Superior temporal gyrus (tissue), 1 donor: Measurements from ENCODE around the gene TMEM244.
"Not testable (repeated sequence)": the region's sequence is repeated elsewhere in the genome, so short reads cannot be mapped to it uniquely, and the experiment has no call there.

Experiments
- DNase-seq: peaks from one replicate; pipeline ENCODE4 v3.0.0-alpha.2; 2016; ENCODE audit errors: extremely low spot score

Gene TMEM244

GRCh38 chr6:129867403-129867802, 6.3 kb upstream of the TMEM244 start:
- no peak for DNase-seq

- DNase-seq, result peak; percentile 53
Measured at GRCh38 chr6:129866688-129867087, 5.6 kb upstream of the TMEM244 start.

DNA sequence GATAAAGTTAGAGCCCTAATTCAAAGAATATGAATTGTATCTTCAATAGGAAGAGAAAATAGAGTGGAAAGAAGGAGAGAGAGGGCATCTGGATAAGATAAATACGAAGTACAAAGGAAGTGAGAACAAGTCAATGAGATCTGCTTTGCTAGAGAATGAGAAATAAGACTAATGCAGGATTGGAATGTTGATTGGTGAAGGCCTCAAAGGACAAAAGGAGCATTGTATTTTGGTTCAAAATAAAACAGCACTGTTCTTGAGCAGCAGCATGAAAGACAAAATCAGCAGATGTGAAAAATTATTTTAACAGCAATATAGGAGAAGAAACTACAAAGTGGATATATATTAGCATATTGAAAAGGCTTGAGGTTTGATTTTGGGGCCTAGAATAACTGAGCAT, 5.1 kb upstream of the TMEM244 start:
- DNase-seq, result peak; percentile 82

DNA sequence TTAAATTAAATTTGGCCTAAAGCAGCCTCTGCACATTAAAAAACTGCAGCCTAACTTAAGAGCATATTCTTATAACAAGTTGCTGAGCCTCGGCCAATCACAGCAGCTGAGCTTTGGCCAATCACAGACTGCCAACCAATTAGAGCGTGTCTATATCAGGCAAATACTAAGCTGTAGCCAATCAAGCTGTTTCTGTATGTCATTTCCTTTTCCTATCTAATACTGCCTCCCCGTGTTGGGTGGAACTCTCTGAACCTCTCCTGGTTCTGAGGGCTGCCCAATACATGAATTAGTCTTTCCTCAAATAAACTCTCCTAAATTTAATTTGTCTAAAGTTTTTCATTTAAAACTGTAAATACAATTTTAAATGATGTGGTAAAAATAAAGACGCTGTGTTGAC, 3.9 kb upstream of the TMEM244 start:
- DNase-seq, result no peak

DNA sequence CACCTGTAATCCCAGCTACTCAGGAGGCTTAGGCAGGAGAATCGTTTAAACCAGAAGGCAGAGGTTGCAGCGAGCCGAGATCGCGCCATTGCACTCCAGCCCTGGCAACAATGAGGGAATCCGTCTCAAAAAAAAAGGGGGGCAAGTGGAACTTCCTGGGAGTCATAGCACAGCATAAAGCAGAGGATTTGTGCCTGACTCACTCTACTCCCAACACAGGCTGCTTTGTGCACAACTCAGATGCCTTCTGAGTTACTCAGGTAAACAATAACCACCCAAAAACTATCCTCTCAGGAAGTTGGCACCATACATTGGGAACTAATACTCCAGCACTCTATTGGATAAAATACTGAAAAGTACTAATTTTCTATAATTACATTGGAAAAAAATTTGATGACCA, 2.5 kb upstream of the TMEM244 start:
- DNase-seq, result no peak

DNA sequence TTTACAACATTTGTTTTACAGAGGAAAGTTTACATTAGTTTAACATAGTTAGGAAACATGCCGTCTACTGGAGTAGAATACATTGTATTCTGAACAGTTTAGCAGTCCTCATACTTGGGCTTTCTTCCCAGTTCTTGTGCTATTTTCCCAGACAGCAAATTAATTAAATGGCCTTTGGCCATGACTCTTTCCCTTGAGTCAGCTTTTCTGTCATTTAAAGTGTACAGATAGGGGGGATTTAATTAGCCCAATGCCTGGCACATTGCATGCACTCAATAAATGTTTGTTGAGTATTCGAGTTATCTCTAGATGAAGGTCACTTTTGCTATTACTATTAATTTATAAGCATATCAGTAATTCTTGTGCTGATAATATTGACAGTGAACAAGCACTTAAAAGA, 1.6 kb downstream of the TMEM244 start:
- DNase-seq, result no peak

GRCh38 chr6:129857838-129858237, 3.3 kb downstream of the TMEM244 start:
- DNase-seq, result no peak

- no peak for DNase-seq
Measured at GRCh38 chr6:129853996-129854711, 7.0 kb downstream of the TMEM244 start.

- DNase-seq, result no peak
Measured at GRCh38 chr6:129852257-129852858, 8.8 kb downstream of the TMEM244 start.

GRCh38 chr6:129849456-129849855, 11.7 kb downstream of the TMEM244 start:
- no peak for DNase-seq

GRCh38 chr6:129846761-129847160, 14.4 kb downstream of the TMEM244 start:
- no peak for DNase-seq

DNA sequence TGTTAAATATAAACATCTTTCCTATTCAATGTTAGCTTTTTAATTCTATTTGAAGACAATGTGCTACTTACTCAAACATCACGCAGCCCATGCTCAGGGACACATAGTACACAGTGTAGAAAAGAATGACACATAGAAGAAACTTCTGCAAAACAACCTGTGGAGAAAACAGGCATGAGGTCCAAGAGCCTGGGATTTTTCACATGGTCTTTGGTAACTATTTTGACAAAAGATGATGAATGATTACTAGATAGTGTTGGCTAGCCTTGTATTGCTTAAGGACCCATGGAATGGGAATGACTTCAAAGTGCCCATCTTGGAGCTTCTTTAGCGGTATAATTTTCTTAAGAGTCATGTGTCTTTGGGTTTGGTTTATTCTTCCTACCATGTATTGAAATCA, 15.4 kb downstream of the TMEM244 start:
- DNase-seq, result no peak

DNA sequence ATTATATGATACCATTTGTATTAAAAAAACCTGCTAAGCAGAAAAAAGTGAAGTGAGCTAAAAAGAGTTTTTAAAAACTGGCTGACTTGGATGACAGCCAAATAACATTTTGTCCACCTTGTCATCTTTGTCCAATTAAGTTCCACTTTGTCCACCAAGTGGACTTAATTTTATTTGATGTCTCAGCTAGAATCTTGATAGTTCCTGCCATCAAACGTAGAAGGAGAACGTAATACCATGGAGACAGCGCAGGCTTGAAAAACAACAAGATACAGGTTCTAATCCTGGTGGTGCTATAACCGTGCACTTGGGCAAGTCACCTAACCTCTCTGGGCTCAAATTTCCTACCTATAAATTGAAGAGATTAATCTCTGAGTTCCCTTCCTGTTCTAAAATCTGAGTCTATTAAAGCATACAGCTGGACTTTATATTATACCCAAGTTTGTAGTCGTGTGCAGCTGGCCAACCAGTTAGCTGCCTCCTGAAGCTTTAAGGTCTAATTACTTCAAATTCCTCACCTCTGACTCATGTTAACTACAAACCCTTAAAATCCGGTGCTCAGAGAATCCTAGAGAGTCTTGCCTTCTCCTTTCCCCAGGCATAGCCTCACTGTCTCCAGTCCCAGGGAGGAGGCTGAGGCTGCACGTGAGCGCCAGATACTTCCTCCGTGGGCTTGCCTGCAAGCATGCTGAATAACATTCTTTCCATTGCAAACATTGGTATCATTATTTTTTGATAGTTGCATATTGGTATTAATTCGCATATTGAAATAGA, 16.8 kb downstream of the TMEM244 start:
- no peak for DNase-seq

- no peak for DNase-seq
Measured at GRCh38 chr6:129843573-129843972, 17.5 kb downstream of the TMEM244 start.

DNA sequence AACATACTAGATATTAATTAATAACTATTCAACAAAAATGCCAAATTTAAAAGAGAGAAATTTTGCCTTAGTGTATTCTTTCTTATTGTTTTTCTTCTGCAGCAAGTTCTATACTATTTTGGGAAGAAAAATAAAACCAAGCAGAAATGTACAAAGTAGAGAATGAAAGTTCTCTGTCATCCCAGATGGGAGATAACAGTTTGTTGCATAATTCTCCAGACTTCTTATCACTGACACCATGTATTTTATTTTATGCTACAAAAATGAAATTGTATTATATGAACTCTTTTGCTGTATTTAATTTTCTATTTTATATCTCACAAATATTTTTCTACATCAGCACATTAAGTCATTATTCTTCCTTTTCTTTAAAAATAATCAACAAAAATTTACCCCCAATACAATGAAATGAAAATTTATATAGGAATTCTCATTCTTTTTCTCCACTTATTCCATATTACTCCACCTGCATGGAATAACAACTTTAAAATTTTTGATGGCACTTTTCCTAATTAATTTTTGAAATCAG, 18.2 kb downstream of the TMEM244 start:
- no peak for DNase-seq

DNA sequence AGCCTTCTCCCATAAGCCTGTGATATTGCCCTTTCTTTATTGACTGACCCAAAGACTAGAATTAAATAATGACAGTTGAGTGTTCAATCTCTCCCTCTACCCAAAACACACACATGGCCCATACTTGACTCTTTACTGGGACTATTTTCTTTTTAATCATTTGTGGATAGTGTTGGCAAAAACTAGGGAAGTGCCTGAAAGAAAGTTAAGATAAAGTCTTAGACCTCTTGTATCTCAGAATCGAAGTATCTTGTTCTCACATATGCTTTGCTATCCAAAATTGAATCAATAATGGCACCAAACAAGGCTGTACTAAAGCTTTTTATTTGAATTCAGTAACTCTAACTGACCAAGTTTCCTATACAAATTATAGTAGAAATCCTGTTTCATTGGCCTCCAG, 19.0 kb downstream of the TMEM244 start:
- no peak for DNase-seq

GRCh38 chr6:129839562-129839961, 21.6 kb downstream of the TMEM244 start:
- not testable (repeated sequence) for DNase-seq

GRCh38 chr6:129835691-129836090, 25.4 kb downstream of the TMEM244 start:
- no peak for DNase-seq

GRCh38 chr6:129832299-129832698, 28.8 kb downstream of the TMEM244 start:
- DNase-seq, result no peak

DNA sequence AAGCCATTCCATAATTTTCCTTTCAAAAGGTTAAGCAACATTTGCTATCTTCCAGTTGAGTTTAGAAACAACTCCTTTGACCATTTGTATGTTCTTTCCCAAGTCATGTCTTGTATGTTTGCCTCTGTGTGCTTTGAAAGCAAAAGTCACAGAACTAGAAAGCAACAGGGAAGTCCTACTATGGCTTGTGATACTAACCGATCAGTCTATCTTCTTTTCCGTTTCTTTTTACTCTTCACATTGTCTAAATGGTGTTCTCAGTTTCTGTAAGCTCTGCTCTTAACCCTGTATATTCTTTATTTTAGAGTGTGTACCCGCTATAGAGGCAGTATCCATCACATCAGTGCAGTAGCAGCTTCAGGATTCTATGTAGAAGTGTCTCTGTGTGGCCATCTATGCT, 32.9 kb downstream of the TMEM244 start:
- DNase-seq, result no peak

DNA sequence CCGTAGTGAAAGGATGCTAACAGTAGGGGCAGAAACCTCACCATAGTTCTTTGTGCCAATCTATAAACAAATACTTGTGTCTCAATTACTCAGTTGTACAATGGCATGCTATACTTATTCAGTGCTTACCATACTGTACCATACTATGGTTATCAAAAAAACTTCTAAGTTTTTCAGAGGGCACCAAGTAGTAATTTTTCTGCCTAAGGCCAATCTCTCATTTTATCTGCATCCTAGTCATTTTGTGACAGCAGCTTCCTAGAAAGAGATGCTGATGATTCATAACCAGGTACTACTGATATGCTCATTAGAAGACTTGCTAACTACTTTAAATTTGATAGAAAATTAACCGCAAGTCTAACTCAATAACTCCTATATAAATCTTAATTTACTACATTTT, 42.9 kb downstream of the TMEM244 start:
- no peak for DNase-seq

DNA sequence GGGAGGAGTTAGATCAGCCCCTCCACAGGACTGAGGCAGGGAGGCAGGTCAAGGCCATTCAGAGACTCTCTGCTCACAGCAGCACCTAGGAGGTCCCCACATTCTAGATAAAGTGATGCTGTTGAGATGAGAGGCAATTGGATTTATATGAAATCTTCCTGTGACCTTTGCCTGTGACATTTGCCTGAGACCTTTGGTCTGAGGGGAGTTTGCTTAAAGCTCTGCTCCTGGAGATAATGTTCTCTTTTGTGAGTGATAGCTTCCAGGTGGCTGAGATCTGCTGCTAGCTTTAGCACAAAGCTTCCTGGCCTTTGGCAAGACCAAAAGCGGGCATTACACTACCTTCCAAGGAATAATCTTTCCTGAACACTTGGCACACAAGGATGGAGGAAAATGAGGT, 43.3 kb downstream of the TMEM244 start:
- no peak for DNase-seq

- no peak for DNase-seq
Measured at GRCh38 chr6:129817332-129817731, 43.8 kb downstream of the TMEM244 start.
